OCI-LY1 (cell line): ENCODE measurements around the gene NPEPPS.
A peak's percentile ranks its signal among the peaks of the same experiment; 100 is the strongest.
"Not testable (repeated sequence)": the region's sequence is repeated elsewhere in the genome, so short reads cannot be mapped to it uniquely, and the experiment has no call there.

ENCODE experiments used
- H2AFZ ChIP-seq: fragments of 200-600 bp; sonication (generic), shearing (Covaris generic); 2 replicates; pipeline ENCODE4 v1.6.0; 2014; ENCODE audit warnings: antibody characterized with exemption, mild to moderate bottlenecking, low read length
- H3F3A ChIP-seq: fragments of 200-600 bp; sonication (generic), shearing (Covaris generic); 2 replicates; pipeline ENCODE4 v1.6.0; 2014; ENCODE audit warnings: mild to moderate bottlenecking, antibody characterized with exemption, low read length, moderate library complexity; ENCODE audit not compliant: insufficient read depth
- H3K27ac ChIP-seq: fragments of 200-600 bp; sonication (generic); 2 replicates; pipeline ENCODE4 v1.5.1; 2014; ENCODE audit warnings: low read length, mixed run types, mild to moderate bottlenecking, low read depth; ENCODE audit not compliant: poor library complexity, severe bottlenecking
- H3K27me3 ChIP-seq: fragments of 200-600 bp; sonication (generic); 2 replicates; pipeline ENCODE4 v1.6.0; 2014; ENCODE audit warnings: antibody characterized with exemption, mild to moderate bottlenecking, low read length, moderate library complexity; ENCODE audit not compliant: insufficient read depth
- H3K36me3 ChIP-seq: fragments of 200-600 bp; sonication (generic); 2 replicates; pipeline ENCODE4 v1.6.1; 2014; ENCODE audit warnings: mild to moderate bottlenecking, antibody characterized with exemption, low read length, moderate library complexity, mixed read lengths; ENCODE audit not compliant: insufficient read depth
- H3K4me1 ChIP-seq: fragments of 200-600 bp; sonication (generic); 2 replicates; pipeline ENCODE4 v1.5.1; 2014; ENCODE audit warnings: mild to moderate bottlenecking, low read length, moderate library complexity; ENCODE audit not compliant: insufficient read depth, severe bottlenecking
- H3K4me2 ChIP-seq: fragments of 200-600 bp; sonication (generic), shearing (Covaris generic); 2 replicates; pipeline ENCODE4 v1.6.1; 2014; ENCODE audit warnings: low read length
- H3K4me3 ChIP-seq: fragments of 200-600 bp; sonication (generic); 2 replicates; pipeline ENCODE4 v1.5.1; 2014; ENCODE audit warnings: low read length, low read depth, mild to moderate bottlenecking, mixed read lengths; ENCODE audit not compliant: poor library complexity, severe bottlenecking
- H3K79me2 ChIP-seq: fragments of 200-600 bp; shearing (Covaris generic); 2 replicates; pipeline ENCODE4 v1.6.1; 2016; ENCODE audit warnings: mixed run types, low read length, mixed read lengths; ENCODE audit not compliant: insufficient read depth
- H3K9ac ChIP-seq: fragments of 200-600 bp; sonication (generic), shearing (Covaris generic); 2 replicates; pipeline ENCODE4 v1.6.1; 2014; ENCODE audit warnings: mild to moderate bottlenecking, low read length, mixed read lengths
- H3K9me2 ChIP-seq: fragments of 200-600 bp; sonication (generic), shearing (Covaris generic); 2 replicates; pipeline ENCODE4 v1.6.1; 2014; ENCODE audit warnings: low read depth, mild to moderate bottlenecking, low read length, mixed read lengths
- H3K9me3 ChIP-seq: fragments of 200-600 bp; shearing (Covaris generic); 2 replicates; pipeline ENCODE4 v1.6.1; 2014; ENCODE audit warnings: low read length, mixed read lengths
- H4K20me1 ChIP-seq: fragments of 200-600 bp; sonication (generic), shearing (Covaris generic); 2 replicates; pipeline ENCODE4 v1.6.0; 2016; ENCODE audit warnings: mild to moderate bottlenecking, low read length; ENCODE audit not compliant: insufficient read depth

Gene NPEPPS

GRCh38 chr17:47531233-47531820 lies 419 bp downstream of the NPEPPS start:
- not testable (repeated sequence) for H3K9me3 ChIP-seq, H2AFZ ChIP-seq, H3K36me3 ChIP-seq, H3K4me1 ChIP-seq, H3K27me3 ChIP-seq, H3K9me2 ChIP-seq, H3F3A ChIP-seq, H4K20me1 ChIP-seq
- H3K4me2 ChIP-seq = peak overlapping the region; percentile 89
- peak overlapping the region; percentile 77 for H3K9ac ChIP-seq
- H3K27ac ChIP-seq = peak overlapping the region; percentile 76
- H3K79me2 ChIP-seq = peaks cover 23% of the 10 kb centered on the region
- H3K4me3 ChIP-seq = peak overlapping the region; percentile 87

DNA sequence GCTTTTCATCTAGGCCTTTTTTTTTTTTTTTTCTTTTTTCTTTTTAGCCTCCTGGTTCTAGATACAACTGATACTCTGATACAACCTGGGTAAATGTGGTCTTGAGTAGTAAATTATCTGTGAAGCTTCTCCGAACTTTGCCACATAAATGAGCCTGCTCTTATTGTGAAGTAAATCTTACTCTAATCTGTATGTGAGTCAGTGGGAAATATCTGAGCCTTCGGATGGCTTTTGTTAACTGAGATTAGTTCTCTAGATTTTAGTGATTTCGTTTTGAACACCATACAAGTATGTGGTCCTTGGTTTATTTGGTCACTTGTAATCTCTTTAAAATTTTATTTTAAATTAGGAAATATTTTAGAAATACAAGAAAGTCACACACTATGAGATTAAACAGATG lies 8.2 kb downstream of the NPEPPS start:
- not testable (repeated sequence) for H4K20me1 ChIP-seq

GRCh38 chr17:47541676-47542075 lies 10.8 kb downstream of the NPEPPS start:
- peaks cover 20% of the 10 kb centered on the region for H3K79me2 ChIP-seq

More for the DNA sequence above, 8.2 kb downstream of the NPEPPS start:
- not testable (repeated sequence) for H3K9me2 ChIP-seq, H3K9me3 ChIP-seq, H3K4me2 ChIP-seq, H3K4me3 ChIP-seq, H3K27me3 ChIP-seq, H3K36me3 ChIP-seq, H3K4me1 ChIP-seq, H3F3A ChIP-seq, H3K9ac ChIP-seq, H2AFZ ChIP-seq, H3K27ac ChIP-seq
- H3K79me2 ChIP-seq = peaks cover 26% of the 10 kb centered on the region

GRCh38 chr17:47544327-47544726 lies 13.4 kb downstream of the NPEPPS start:
- H3K79me2 ChIP-seq = peaks cover 14% of the 10 kb centered on the region; the same call in 1 of the 2 replicates
- H3K36me3 ChIP-seq, H4K20me1 ChIP-seq, H3K9me3 ChIP-seq, H3K9ac ChIP-seq, H3F3A ChIP-seq, H3K9me2 ChIP-seq, H3K27me3 ChIP-seq, H3K4me3 ChIP-seq, H3K4me2 ChIP-seq, H2AFZ ChIP-seq, H3K27ac ChIP-seq, H3K4me1 ChIP-seq: not testable (repeated sequence)

More at GRCh38 chr17:47541676-47542075, 10.8 kb downstream of the NPEPPS start:
- H3K4me1 ChIP-seq, H3K4me3 ChIP-seq, H3K9me3 ChIP-seq, H3F3A ChIP-seq, H3K9ac ChIP-seq, H3K27ac ChIP-seq, H4K20me1 ChIP-seq, H3K9me2 ChIP-seq, H3K27me3 ChIP-seq, H3K4me2 ChIP-seq, H3K36me3 ChIP-seq, H2AFZ ChIP-seq: not testable (repeated sequence)

DNA sequence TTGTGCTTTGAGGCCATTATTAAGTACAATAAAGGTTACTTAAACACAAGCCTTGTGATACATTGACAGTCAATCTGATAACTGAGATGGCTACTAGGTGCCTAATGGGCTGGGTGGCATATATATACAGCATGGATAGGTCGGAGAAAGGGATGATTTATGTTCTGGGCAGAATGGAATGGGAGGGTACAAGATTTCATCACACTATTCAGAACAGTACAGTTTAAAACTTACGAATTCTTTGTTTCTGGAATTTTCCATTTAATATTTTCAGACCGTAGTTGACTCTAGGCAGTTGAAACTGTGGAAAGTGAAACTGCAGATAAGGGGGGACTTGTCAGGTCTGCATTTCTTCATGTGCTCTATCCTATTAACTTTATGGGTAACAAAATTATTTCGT lies 23.8 kb downstream of the NPEPPS start:
- H3K9me3 ChIP-seq, H3K27ac ChIP-seq, H3K79me2 ChIP-seq, H3K36me3 ChIP-seq, H3K4me1 ChIP-seq, H2AFZ ChIP-seq, H3F3A ChIP-seq, H3K9me2 ChIP-seq, H3K4me2 ChIP-seq, H3K27me3 ChIP-seq, H3K9ac ChIP-seq, H3K4me3 ChIP-seq, H4K20me1 ChIP-seq: not testable (repeated sequence)

GRCh38 chr17:47556108-47556507 lies 25.2 kb downstream of the NPEPPS start:
- not testable (repeated sequence) for H3K79me2 ChIP-seq, H3K4me3 ChIP-seq, H3K9ac ChIP-seq, H3F3A ChIP-seq, H3K9me2 ChIP-seq, H2AFZ ChIP-seq, H3K4me2 ChIP-seq, H3K27ac ChIP-seq, H3K9me3 ChIP-seq, H4K20me1 ChIP-seq, H3K27me3 ChIP-seq, H3K36me3 ChIP-seq, H3K4me1 ChIP-seq

- H3K36me3 ChIP-seq, H3K27ac ChIP-seq, H3K4me2 ChIP-seq, H3K27me3 ChIP-seq, H3F3A ChIP-seq, H3K9me3 ChIP-seq, H3K4me1 ChIP-seq, H3K79me2 ChIP-seq, H2AFZ ChIP-seq, H3K4me3 ChIP-seq, H3K9ac ChIP-seq, H4K20me1 ChIP-seq, H3K9me2 ChIP-seq: not testable (repeated sequence)
Measured at GRCh38 chr17:47560517-47561043, 29.7 kb downstream of the NPEPPS start.
